PC-3 (cell line): ENCODE data around the gene PCDH9. TPM values are rescaled to one million over a fixed set of nuclear protein-coding genes. Genes with fewer than 3 reads are reported as not detected.

ENCODE experiments used
- ATAC-seq: fragments of 200-7000 bp; cut with Tn5 transposase; 2 replicates; pipeline ENCODE4 v1.9.1; 2020; ENCODE audit warnings: mild to moderate bottlenecking, moderate library complexity
- BruUV-seq: library from RNA; stranded (reverse); fragments of 400-500 nt; replicated peaks from 2 replicates; lab custom pipeline; 2021; lab: Mats Ljungman, UMichigan
- CTCF ChIA-PET: fragments of 300-600 bp; sonication (Branson Sonifier 250); formaldehyde crosslinking; loops from one replicate; lab custom pipeline; 2022; ENCODE audit warnings: antibody characterized with exemption; lab: Charles Lee
- POLR2A ChIA-PET: fragments of 300-600 bp; sonication (Branson Sonifier 250); formaldehyde crosslinking; loops from one replicate; lab custom pipeline; 2022; ENCODE audit warnings: antibody characterized with exemption; ENCODE audit not compliant: unreplicated experiment; lab: Charles Lee
- DNase-seq: peaks from one replicate; pipeline ENCODE4 v3.0.0-alpha.2; 2015
- H2AFZ ChIP-seq: fragments of 300-600 bp; sonication (generic); 2 replicates; pipeline ENCODE4 v1.6.0; 2016; ENCODE audit warnings: antibody characterized with exemption, low read length
- H3F3A ChIP-seq: fragments of 300-600 bp; sonication (generic); one replicate; pipeline ENCODE4 v1.6.0; 2017; ENCODE audit warnings: antibody characterized with exemption, low read length, control low read depth, mild to moderate bottlenecking; ENCODE audit not compliant: unreplicated experiment
- H3K27ac ChIP-seq: fragments of 300-600 bp; sonication (generic); 2 replicates; pipeline ENCODE4 v1.5.1; 2016; ENCODE audit warnings: mild to moderate bottlenecking, low read length
- H3K27me3 ChIP-seq: fragments of 300-600 bp; sonication (generic); 2 replicates; pipeline ENCODE4 v1.6.1; 2016; ENCODE audit warnings: low read length, mixed read lengths
- H3K36me3 ChIP-seq: fragments of 300-600 bp; sonication (generic); 2 replicates; pipeline ENCODE4 v1.6.1; 2016; ENCODE audit warnings: low read depth, mixed run types, low read length, mixed read lengths
- H3K4me1 ChIP-seq: fragments of 300-600 bp; sonication (generic); 2 replicates; pipeline ENCODE4 v1.5.1; 2016; ENCODE audit warnings: low read length; ENCODE audit not compliant: insufficient read depth
- H3K4me2 ChIP-seq: fragments of 300-600 bp; sonication (generic); 2 replicates; pipeline ENCODE4 v1.6.0; 2016; ENCODE audit warnings: low read length
- H3K4me3 ChIP-seq: fragments of 300-600 bp; sonication (generic); 2 replicates; pipeline ENCODE4 v1.5.1; 2016; ENCODE audit warnings: mild to moderate bottlenecking, low read length, mixed read lengths
- H3K79me2 ChIP-seq: fragments of 300-600 bp; sonication (generic); 2 replicates; pipeline ENCODE4 v1.6.1; 2017; ENCODE audit warnings: low read length, mixed read lengths
- H3K9ac ChIP-seq: fragments of 300-600 bp; sonication (generic); 2 replicates; pipeline ENCODE4 v1.6.0; 2016; ENCODE audit warnings: mild to moderate bottlenecking, low read length
- H3K9me2 ChIP-seq: fragments of 300-600 bp; sonication (generic); replicated peaks from 2 replicates; pipeline ENCODE4 v1.6.1; 2016; ENCODE audit warnings: mixed run types, low read length, mixed read lengths
- H3K9me3 ChIP-seq: fragments of 300-600 bp; sonication (generic); 2 replicates; pipeline ENCODE4 v1.6.1; 2016; ENCODE audit warnings: low read length, mixed read lengths
- H4K20me1 ChIP-seq: fragments of 300-600 bp; sonication (generic); 2 replicates; pipeline ENCODE4 v1.6.1; 2016; ENCODE audit warnings: low read length, mixed read lengths
- CTCF ChIP-seq: fragments of 300-600 bp; sonication (generic); conservative IDR thresholded peaks from 2 replicates; pipeline ENCODE4 v1.5.1; 2017; ENCODE audit warnings: antibody characterized with exemption, low read depth, mild to moderate bottlenecking, low read length
- EZH2 ChIP-seq: fragments of 300-600 bp; sonication (generic); IDR thresholded peaks from one replicate; pipeline ENCODE4 v1.6.1; 2017; ENCODE audit warnings: antibody characterized with exemption, mild to moderate bottlenecking, low read length; ENCODE audit not compliant: unreplicated experiment
- EZH2phosphoT487 ChIP-seq: fragments of 300-600 bp; sonication (generic); IDR thresholded peaks from 2 replicates; pipeline ENCODE4 v1.6.1; 2018; ENCODE audit warnings: mild to moderate bottlenecking, antibody characterized with exemption, low read length, borderline replicate concordance
- intact Hi-C: fragments of 100-400 bp; cut with micrococcal nuclease; formaldehyde crosslinking; loops from 2 replicates; pipeline ENCODE4 v1.9.0; 2023
- total RNA-seq: library from RNA; depleted of rRNA; stranded (reverse); fragments of >200 nt; gene quantifications from 2 replicates; pipeline ENCODE4 v1.2.3, GENCODE V29; 2014

Gene PCDH9
- total RNA-seq, 1 experiment from 2014 or later: 0.98 TPM

- no peak overlapping the region for H3K4me2 ChIP-seq
- CTCF ChIA-PET: no interaction called here
- DNase-seq: no peak
Measured at GRCh38 chr13:67225252-67226159, 4.6 kb downstream of the PCDH9 start.

GRCh38 chr13:67224148-67224846 lies 5.8 kb downstream of the PCDH9 start:
- Histone ChIP-seq H3K4me2 (peak overlapping the region; percentile 72), H3K9me3 (no peaks in the 10 kb centered on the region), H3K27me3 (no peaks in the 10 kb centered on the region), H2AFZ (no peak overlapping the region; the same call in 1 of the 2 replicates), H4K20me1 (no peaks in the 10 kb centered on the region), H3F3A (no peaks in the 10 kb centered on the region), H3K9me2 (no peaks in the 10 kb centered on the region), H3K4me1 (peaks cover 13% of the 10 kb centered on the region), H3K9ac (no peak overlapping the region), H3K4me3 (peak overlapping the region; percentile 54), H3K27ac (peak overlapping the region; percentile 58), H3K79me2 (no peaks in the 10 kb centered on the region), H3K36me3 (no peaks in the 10 kb centered on the region)
- no TSS peak for BruUV-seq
- peak; percentile 66 for ATAC-seq
- CTCF ChIA-PET: interaction anchor here (0.6 kb wide), 2 partner anchors 389 to 581 kb away, joined by 3 read pairs; no protein-coding TSS in a partner anchor
- DNase-seq: peak; percentile 69
- intact Hi-C loops: loop anchor here (1.0 to 10.0 kb wide), 5 partner anchors 107 to 1568 kb away; no protein-coding TSS in a partner anchor
- TF ChIP-seq CTCF (peak; percentile 69), EZH2phosphoT487 (no peak), EZH2 (no peak)
- POLR2A ChIA-PET: interaction anchor here (0.7 kb wide), 1 partner anchor 624 kb away, joined by 5 read pairs; no protein-coding TSS in a partner anchor

More at GRCh38 chr13:67225252-67226159, 4.6 kb downstream of the PCDH9 start:
- no peaks in the 10 kb centered on the region for H3K27me3 ChIP-seq
- POLR2A ChIA-PET: no interaction called here
- H3K4me3 ChIP-seq: no peak overlapping the region
- no peak for TF ChIP-seq EZH2
- no peak for TF ChIP-seq CTCF
- no peak for TF ChIP-seq EZH2phosphoT487
- H3K4me1 ChIP-seq: peaks cover 13% of the 10 kb centered on the region
- H3K79me2 ChIP-seq: no peaks in the 10 kb centered on the region
- ATAC-seq: no peak
- no peaks in the 10 kb centered on the region for H4K20me1 ChIP-seq
- H3K36me3 ChIP-seq: no peaks in the 10 kb centered on the region
- intact Hi-C loops: loop anchor here (10.0 kb wide), 1 partner anchor 231 kb away; no protein-coding TSS in a partner anchor
- BruUV-seq: no TSS peak
- no peak overlapping the region for H3K9ac ChIP-seq
- no peak overlapping the region for H2AFZ ChIP-seq
- H3K9me3 ChIP-seq: no peaks in the 10 kb centered on the region
- no peaks in the 10 kb centered on the region for H3F3A ChIP-seq
- no peaks in the 10 kb centered on the region for H3K9me2 ChIP-seq
- no peak overlapping the region for H3K27ac ChIP-seq
